NK-92 treated with Interleukin-12 subunit alpha and Interleukin-12 subunit beta, amount 100 ng/mL, for 24 hours (cell line): Measurements from ENCODE around the gene OR8J3.
"Not testable (repeated sequence)": the region's sequence is repeated elsewhere in the genome, so short reads cannot be mapped to it uniquely, and the experiment has no call there.

Experiments
- DNase-seq: peaks from one replicate; lab custom pipeline; 2025; lab: John Stamatoyannopoulos, UW

Gene OR8J3, protein sequence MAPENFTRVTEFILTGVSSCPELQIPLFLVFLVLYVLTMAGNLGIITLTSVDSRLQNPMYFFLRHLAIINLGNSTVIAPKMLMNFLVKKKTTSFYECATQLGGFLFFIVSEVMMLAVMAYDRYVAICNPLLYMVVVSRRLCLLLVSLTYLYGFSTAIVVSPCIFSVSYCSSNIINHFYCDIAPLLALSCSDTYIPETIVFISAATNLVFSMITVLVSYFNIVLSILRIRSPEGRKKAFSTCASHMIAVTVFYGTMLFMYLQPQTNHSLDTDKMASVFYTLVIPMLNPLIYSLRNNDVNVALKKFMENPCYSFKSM

GRCh38 chr11:56140151-56140661, at the start of gene OR8J3:
Gene OR8J3, minus strand, starts transcription at chr11:56140201. Its CDS starts 2,483 bp downstream, at chr11:56137718.
- no peak for DNase-seq

DNA sequence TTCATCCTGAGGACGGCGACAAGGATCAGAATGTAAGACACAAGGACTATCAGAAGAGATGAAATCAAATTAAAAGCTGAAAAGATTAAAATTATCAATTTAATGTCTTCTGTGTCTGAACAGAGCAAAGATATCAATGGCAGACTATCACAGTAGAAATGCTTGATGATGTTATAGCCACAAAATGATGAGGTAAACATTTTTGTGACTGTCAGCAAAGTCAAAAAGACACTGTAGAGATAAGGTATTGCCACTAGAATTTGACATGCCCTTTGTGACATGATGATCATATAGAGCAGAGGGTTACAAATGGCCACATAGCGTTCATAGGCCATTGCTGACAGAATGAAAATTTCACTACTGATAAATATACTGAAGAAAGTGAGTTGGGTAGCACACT, 48.6 kb upstream of the OR8J3 start:
- DNase-seq, result no peak

DNA sequence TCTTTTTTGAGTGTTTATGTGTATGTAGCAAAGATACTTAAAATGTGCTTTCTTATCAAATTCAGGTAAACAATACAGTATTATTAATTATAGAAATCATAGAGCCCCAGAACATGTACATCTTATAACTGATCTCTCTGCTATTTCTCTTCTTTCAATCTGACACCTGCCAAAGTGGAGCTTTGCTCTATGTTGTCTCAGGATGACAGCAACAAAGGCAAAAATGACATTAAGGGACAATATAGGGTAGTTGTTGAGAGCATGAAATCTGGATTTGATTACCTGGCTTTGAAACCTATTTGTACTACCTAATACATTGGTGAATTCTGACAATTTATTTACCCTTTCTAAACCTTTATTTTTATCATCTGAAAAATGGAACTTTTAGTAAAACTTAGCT, 43.5 kb upstream of the OR8J3 start:
- DNase-seq, result no peak

- DNase-seq, result no peak
These were observed 36.3 kb upstream of the OR8J3 start, which contains the start of gene OR5J2 for GRCh38 chr11:56176318-56176717. Gene OR5J2, plus strand, starts transcription at chr11:56176618. Its CDS starts 0 bp downstream, at chr11:56176618.

DNA sequence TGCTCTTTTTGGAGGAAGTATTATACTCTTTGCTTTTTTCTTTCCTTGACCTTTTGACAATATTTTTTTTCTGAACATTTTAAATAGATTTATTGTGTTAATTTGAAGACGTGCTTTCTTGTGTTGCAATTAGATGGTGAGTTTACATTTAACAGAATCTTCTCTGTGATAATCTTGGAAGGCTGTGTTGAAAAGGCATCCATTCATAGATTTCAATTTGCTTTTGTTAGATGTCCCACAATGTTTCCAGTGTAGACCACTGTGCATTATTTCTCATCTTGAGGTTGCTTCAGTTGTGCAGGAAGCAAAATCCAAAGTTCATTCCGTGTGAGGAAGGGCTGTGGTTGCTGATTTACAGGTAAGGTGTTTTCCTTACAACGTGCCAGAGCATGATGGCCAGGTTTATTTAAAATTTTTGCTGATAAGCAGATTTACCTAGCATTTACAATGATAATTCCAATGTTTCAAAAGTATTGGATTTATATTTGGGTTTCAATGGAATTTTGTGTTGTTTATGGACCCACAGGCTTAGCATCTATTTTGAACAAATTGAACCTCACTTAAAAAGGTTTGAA, 32.3 kb upstream of the OR8J3 start:
- DNase-seq, result no peak

GRCh38 chr11:56163804-56164203, 23.8 kb upstream of the OR8J3 start:
- no peak for DNase-seq

- DNase-seq, result no peak
These were observed 20.2 kb upstream of the OR8J3 start, which contains the start of gene OR8K5 for GRCh38 chr11:56160217-56160616. Gene OR8K5, minus strand, starts transcription at chr11:56160317. Its CDS starts 0 bp downstream, at chr11:56160317.

GRCh38 chr11:56152333-56152732, 12.3 kb upstream of the OR8J3 start:
- no peak for DNase-seq

DNA sequence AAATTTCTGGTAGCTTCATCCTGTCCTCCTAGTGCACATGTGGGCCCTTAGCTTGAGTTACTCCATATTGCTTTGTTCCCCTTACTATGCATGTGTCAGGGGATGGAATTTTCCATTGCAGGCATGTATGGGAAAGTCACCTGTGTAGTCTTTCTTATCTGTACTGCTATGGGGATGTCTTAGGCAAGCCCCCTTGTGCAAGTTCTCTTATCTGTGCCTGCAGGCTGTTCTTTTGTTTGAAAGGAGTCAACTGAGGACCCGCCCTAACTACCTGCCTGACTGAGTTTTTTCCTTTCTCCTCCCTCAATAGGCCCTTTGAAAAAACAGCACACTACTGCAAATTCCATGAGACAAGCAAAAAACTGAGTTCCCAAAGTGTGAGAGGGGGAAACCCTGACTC, 11.4 kb upstream of the OR8J3 start:
- no peak for DNase-seq

GRCh38 chr11:56143681-56144080, 3.7 kb upstream of the OR8J3 start:
- not testable (repeated sequence) for DNase-seq

DNA sequence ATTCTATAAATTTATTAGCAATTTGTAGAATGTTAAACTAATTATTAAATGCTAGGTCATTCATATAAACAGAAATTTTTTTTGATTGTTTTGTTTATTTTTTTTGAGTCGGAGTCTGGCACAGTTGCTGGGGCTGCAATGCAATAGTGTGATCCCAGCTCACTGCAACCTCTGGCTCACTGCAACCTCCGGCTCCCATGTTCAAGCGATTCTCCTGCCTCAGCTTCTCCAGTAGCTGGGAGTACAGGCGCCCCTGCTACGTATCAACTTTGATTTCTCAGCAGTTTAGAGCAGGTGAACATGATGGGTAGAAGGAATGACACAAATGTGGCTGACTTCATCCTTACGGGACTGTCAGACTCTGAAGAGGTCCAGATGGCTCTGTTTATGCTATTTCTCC, 17.9 kb downstream of the OR8J3 start, which contains the start of gene OR8H3:
Gene OR8H3 (plus strand): TSS at position 301 of the 400 bp plus-strand sequence. CDS start 0 bp downstream, at position 301.
- DNase-seq, result no peak

DNA sequence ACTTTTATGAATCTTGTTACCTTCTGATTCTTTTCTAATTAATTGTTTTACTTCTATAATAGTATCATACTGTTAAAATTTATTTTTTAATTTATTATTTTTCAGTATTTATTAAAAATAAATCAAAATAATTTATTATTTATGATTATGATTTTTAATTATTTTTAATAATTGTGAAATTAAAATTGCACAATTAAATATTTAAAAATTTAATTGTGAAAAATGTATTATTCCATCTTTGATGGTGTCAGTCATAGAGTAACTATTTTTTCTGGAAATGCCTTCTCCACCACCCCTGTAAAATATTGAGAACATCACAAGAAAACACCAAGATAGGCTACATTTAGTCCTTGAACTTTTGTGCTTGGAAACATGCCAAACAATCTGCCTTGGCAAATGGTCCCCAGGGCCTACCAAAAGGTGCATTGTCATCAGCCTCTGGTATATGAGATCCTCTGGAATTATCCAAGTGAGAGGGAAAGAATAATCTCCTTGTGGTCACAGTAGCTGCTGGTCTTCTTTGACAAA, 36.7 kb downstream of the OR8J3 start, which contains the start of gene OR8H2:
Gene OR8H2 (plus strand): TSS at position 478 of the 528 bp plus-strand sequence. CDS start 1,356 bp downstream, outside the sequence.
- no peak for DNase-seq

DNA sequence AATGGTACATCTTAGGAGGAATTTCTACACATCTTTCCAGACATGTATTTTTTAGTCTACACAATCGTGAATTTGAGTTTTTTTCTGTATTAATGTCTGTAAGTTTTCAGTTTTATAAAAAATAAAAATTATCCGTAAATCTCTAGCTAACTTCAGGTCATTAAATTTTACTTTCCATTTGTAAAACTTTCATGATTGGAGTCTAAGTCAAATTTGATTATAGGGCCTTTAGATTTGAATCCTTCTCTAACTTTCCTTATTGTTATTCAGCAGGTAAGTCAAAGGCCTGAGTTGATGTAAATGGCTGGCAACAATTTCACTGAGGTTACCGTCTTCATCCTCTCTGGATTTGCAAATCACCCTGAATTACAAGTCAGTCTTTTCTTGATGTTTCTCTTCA, 47.0 kb downstream of the OR8J3 start, which contains the start of gene OR8I2:
Gene OR8I2 (plus strand): TSS at position 301 of the 400 bp plus-strand sequence. CDS start 0 bp downstream, at position 301.
- DNase-seq, result no peak

- DNase-seq, result no peak
These were observed 50.3 kb downstream of the OR8J3 start for GRCh38 chr11:56089697-56090096.
